ENCODE data around the gene PPP1R16B. TPM values are rescaled to one million over a fixed set of nuclear protein-coding genes. Genes with fewer than 3 reads are reported as not detected.

PPP1R16B gene
- not detected in 2 replicates for total RNA-seq

DNA sequence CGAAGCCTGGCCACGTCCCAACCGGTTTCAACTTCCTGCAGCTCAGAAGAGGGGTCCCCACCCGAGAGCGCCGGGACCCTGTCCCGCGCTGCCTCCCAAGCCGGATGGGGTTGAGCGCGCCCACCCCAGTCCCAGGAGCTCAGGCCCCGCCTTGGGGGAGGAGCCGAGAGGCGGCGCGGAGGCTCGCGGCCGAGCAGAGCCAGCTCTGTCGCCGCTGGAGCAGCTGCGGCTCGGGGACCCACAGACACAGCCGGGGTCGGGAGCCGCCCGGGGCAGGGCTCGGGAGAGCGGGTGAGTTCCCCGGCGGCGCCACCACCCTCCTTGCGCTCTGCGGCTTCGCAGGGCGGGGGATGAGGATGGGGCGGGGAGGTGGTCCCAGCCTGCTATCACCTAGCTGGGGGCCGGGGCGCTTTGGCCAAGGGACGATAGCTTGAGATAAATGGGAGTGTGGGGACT lies at the start of gene PPP1R16B:
Gene PPP1R16B, plus strand, starts transcription at position 196 of the 456 bp plus-strand sequence. CDS start 30,229 bp downstream, outside the sequence.

DNA sequence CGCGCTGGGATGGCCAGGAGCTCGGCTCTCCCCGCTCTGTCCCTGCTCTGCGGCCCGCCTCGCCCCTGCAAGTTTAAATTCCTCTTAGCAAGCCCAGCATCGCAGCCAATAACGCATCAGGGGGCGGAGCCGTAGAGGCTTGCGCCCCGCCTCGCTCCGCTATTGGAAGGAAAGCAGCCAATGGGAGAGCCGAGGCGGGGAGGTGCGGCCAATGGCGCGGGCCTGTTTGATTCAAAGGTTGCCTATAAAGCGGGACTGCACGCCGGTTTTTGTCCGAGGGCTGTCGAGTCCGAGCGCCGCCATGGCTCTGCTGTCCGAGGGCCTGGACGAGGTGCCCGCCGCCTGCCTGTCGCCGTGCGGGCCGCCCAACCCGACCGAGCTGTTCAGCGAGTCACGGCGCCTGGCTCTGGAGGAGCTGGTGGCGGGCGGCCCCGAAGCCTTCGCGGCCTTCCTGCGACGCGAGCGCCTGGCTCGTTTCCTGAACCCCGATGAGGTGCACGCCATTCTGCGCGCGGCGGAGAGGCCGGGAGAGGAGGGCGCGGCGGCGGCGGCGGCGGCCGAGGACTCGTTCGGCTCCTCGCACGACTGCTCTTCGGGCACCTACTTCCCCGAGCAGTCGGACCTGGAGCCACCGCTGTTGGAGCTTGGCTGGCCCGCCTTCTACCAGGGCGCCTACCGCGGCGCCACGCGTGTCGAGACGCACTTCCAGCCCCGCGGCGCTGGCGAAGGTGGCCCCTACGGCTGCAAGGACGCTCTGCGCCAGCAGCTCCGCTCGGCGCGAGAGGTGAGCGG lies 120.8 kb downstream of the PPP1R16B start, which contains the start of gene FAM83D:
Gene FAM83D, plus strand, starts transcription at position 276 of the 792 bp plus-strand sequence. Its CDS starts 26 bp downstream, at position 302.

DNA sequence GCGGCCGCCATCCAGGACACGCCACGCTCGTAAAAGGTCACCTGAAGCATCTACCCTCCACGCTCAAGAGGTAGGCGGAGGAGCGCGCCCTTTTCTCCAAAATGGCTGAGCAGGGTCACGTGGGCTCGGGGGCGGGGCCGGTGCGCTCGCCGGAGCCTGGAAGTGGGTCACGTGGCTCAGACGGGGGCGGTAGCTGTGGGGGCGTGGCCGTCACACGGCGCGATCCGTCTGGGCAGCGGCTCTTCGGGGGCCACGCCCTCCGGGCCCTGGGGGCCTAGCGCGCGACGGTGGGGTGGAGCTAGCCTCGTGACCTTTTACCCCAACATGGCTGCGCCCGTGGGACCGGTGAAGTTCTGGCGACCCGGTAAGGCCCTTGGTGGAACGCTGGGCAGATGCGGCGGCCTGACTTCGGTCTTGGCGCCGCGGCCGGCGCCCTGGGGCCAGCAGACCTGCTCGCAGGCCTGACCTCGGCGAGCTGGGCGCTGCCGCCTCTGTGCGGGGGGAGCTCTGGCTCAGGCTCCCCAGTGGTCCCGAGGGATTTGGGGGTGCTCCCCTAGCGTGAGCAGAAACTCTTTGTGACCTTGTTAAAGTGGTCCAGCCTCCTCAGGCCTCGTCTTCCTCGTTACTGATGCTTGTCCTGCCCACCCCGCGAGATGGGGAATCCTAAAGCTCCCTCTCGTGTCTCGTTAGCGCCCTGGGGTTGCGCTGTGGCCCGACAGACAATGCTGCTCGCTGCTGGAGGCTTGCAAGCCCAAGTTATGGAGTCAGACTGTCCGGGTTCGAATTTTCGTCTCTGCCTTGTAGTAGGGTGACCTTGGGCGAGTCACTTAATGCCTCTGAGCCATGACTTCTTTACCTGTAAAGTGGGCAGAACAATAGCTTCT lies 156.8 kb downstream of the PPP1R16B start, which contains the start of gene DHX35:
Gene DHX35, plus strand, starts transcription at position 301 of the 884 bp plus-strand sequence. Its CDS starts 24 bp downstream, at position 325.

Other genes starting within 250 kb of the PPP1R16B start
- not detected in 2 replicates for gene ADIG, start 224.5 kb upstream of the PPP1R16B start, total RNA-seq
- not detected in 2 replicates for gene ARHGAP40, start 203.9 kb upstream of the PPP1R16B start, total RNA-seq
- gene SLC32A1, start 81.2 kb upstream of the PPP1R16B start, total RNA-seq, result not detected in 2 replicates
- gene ACTR5, start 57.2 kb upstream of the PPP1R16B start, total RNA-seq, result 6.2 and 7.7 TPM in 2 replicates
- gene FAM83D, start 120.7 kb downstream of the PPP1R16B start, total RNA-seq, result 39.5 and 40.1 TPM in 2 replicates
- gene DHX35, start 156.6 kb downstream of the PPP1R16B start, total RNA-seq, result 5.5 and 6.9 TPM in 2 replicates